ENCODE measurements around the gene TFCP2L1.

TFCP2L1 gene

GRCh38 chr2:121263996-121264715 is 20.8 kb downstream of the TFCP2L1 start:
- DNase-seq, result no peak

- no peak for DNase-seq
These were observed 24.4 kb downstream of the TFCP2L1 start for GRCh38 chr2:121260370-121261154.

- no peak for DNase-seq
These were observed 27.0 kb downstream of the TFCP2L1 start for GRCh38 chr2:121258051-121258450.

GRCh38 chr2:121257480-121257840 is 27.5 kb downstream of the TFCP2L1 start:
- no peak for DNase-seq

- DNase-seq, result no peak
These were observed 28.1 kb downstream of the TFCP2L1 start for GRCh38 chr2:121256720-121257479.

GRCh38 chr2:121255358-121255757 is 29.6 kb downstream of the TFCP2L1 start:
- no peak for DNase-seq

- no peak for DNase-seq
These were observed 30.3 kb downstream of the TFCP2L1 start for GRCh38 chr2:121254748-121255147.

- DNase-seq, result no peak
These were observed 31.2 kb downstream of the TFCP2L1 start for GRCh38 chr2:121253674-121254240.

GRCh38 chr2:121253021-121253673 is 31.9 kb downstream of the TFCP2L1 start:
- DNase-seq, result no peak

- DNase-seq, result no peak
These were observed 33.5 kb downstream of the TFCP2L1 start for GRCh38 chr2:121251497-121251896.

GRCh38 chr2:121248766-121249343 is 36.1 kb downstream of the TFCP2L1 start:
- DNase-seq, result no peak

GRCh38 chr2:121247971-121248370 is 37.0 kb downstream of the TFCP2L1 start:
- no peak for DNase-seq

GRCh38 chr2:121247534-121247933 is 37.5 kb downstream of the TFCP2L1 start:
- no peak for DNase-seq

GRCh38 chr2:121246704-121247255 is 38.2 kb downstream of the TFCP2L1 start:
- DNase-seq, result no peak

- DNase-seq, result no peak
These were observed 39.1 kb downstream of the TFCP2L1 start for GRCh38 chr2:121245913-121246312.

GRCh38 chr2:121245120-121245820 is 39.7 kb downstream of the TFCP2L1 start:
- no peak for DNase-seq

- DNase-seq, result no peak
These were observed 40.4 kb downstream of the TFCP2L1 start for GRCh38 chr2:121244616-121245015.

- DNase-seq, result no peak
These were observed 41.1 kb downstream of the TFCP2L1 start for GRCh38 chr2:121243821-121244460.

- no peak for DNase-seq
These were observed 42.0 kb downstream of the TFCP2L1 start for GRCh38 chr2:121242976-121243375.

- DNase-seq, result no peak
These were observed 42.7 kb downstream of the TFCP2L1 start for GRCh38 chr2:121242175-121242875.

All from CD4-positive, alpha-beta T cell treated with Interleukin-4 for 1 hour (primary cell).